PC-3 (cell line): ENCODE measurements around the gene CNMD. TPM values are rescaled to one million over a fixed set of nuclear protein-coding genes. Genes with fewer than 3 reads are reported as not detected.

Experiments
- ATAC-seq: fragments of 200-7000 bp; cut with Tn5 transposase; 2 replicates; pipeline ENCODE4 v1.9.1; 2020; ENCODE audit warnings: mild to moderate bottlenecking, moderate library complexity
- BruUV-seq: library from RNA; stranded (reverse); fragments of 400-500 nt; replicated peaks from 2 replicates; lab custom pipeline; 2021; lab: Mats Ljungman, UMichigan
- CTCF ChIA-PET: fragments of 300-600 bp; sonication (Branson Sonifier 250); formaldehyde crosslinking; loops from one replicate; lab custom pipeline; 2022; ENCODE audit warnings: antibody characterized with exemption; lab: Charles Lee
- POLR2A ChIA-PET: fragments of 300-600 bp; sonication (Branson Sonifier 250); formaldehyde crosslinking; loops from one replicate; lab custom pipeline; 2022; ENCODE audit warnings: antibody characterized with exemption; ENCODE audit not compliant: unreplicated experiment; lab: Charles Lee
- DNase-seq: peaks from one replicate; pipeline ENCODE4 v3.0.0-alpha.2; 2015
- H2AFZ ChIP-seq: fragments of 300-600 bp; sonication (generic); 2 replicates; pipeline ENCODE4 v1.6.0; 2016; ENCODE audit warnings: antibody characterized with exemption, low read length
- H3F3A ChIP-seq: fragments of 300-600 bp; sonication (generic); one replicate; pipeline ENCODE4 v1.6.0; 2017; ENCODE audit warnings: antibody characterized with exemption, low read length, control low read depth, mild to moderate bottlenecking; ENCODE audit not compliant: unreplicated experiment
- H3K27ac ChIP-seq: fragments of 300-600 bp; sonication (generic); 2 replicates; pipeline ENCODE4 v1.5.1; 2016; ENCODE audit warnings: mild to moderate bottlenecking, low read length
- H3K27me3 ChIP-seq: fragments of 300-600 bp; sonication (generic); 2 replicates; pipeline ENCODE4 v1.6.1; 2016; ENCODE audit warnings: low read length, mixed read lengths
- H3K36me3 ChIP-seq: fragments of 300-600 bp; sonication (generic); 2 replicates; pipeline ENCODE4 v1.6.1; 2016; ENCODE audit warnings: low read depth, mixed run types, low read length, mixed read lengths
- H3K4me1 ChIP-seq: fragments of 300-600 bp; sonication (generic); 2 replicates; pipeline ENCODE4 v1.5.1; 2016; ENCODE audit warnings: low read length; ENCODE audit not compliant: insufficient read depth
- H3K4me2 ChIP-seq: fragments of 300-600 bp; sonication (generic); 2 replicates; pipeline ENCODE4 v1.6.0; 2016; ENCODE audit warnings: low read length
- H3K4me3 ChIP-seq: fragments of 300-600 bp; sonication (generic); 2 replicates; pipeline ENCODE4 v1.5.1; 2016; ENCODE audit warnings: mild to moderate bottlenecking, low read length, mixed read lengths
- H3K79me2 ChIP-seq: fragments of 300-600 bp; sonication (generic); 2 replicates; pipeline ENCODE4 v1.6.1; 2017; ENCODE audit warnings: low read length, mixed read lengths
- H3K9ac ChIP-seq: fragments of 300-600 bp; sonication (generic); 2 replicates; pipeline ENCODE4 v1.6.0; 2016; ENCODE audit warnings: mild to moderate bottlenecking, low read length
- H3K9me2 ChIP-seq: fragments of 300-600 bp; sonication (generic); replicated peaks from 2 replicates; pipeline ENCODE4 v1.6.1; 2016; ENCODE audit warnings: mixed run types, low read length, mixed read lengths
- H3K9me3 ChIP-seq: fragments of 300-600 bp; sonication (generic); 2 replicates; pipeline ENCODE4 v1.6.1; 2016; ENCODE audit warnings: low read length, mixed read lengths
- H4K20me1 ChIP-seq: fragments of 300-600 bp; sonication (generic); 2 replicates; pipeline ENCODE4 v1.6.1; 2016; ENCODE audit warnings: low read length, mixed read lengths
- CTCF ChIP-seq: fragments of 300-600 bp; sonication (generic); conservative IDR thresholded peaks from 2 replicates; pipeline ENCODE4 v1.5.1; 2017; ENCODE audit warnings: antibody characterized with exemption, low read depth, mild to moderate bottlenecking, low read length
- EZH2 ChIP-seq: fragments of 300-600 bp; sonication (generic); IDR thresholded peaks from one replicate; pipeline ENCODE4 v1.6.1; 2017; ENCODE audit warnings: antibody characterized with exemption, mild to moderate bottlenecking, low read length; ENCODE audit not compliant: unreplicated experiment
- EZH2phosphoT487 ChIP-seq: fragments of 300-600 bp; sonication (generic); IDR thresholded peaks from 2 replicates; pipeline ENCODE4 v1.6.1; 2018; ENCODE audit warnings: mild to moderate bottlenecking, antibody characterized with exemption, low read length, borderline replicate concordance
- intact Hi-C: fragments of 100-400 bp; cut with micrococcal nuclease; formaldehyde crosslinking; loops from 2 replicates; pipeline ENCODE4 v1.9.0; 2023
- total RNA-seq: library from RNA; depleted of rRNA; stranded (reverse); fragments of >200 nt; gene quantifications from 2 replicates; pipeline ENCODE4 v1.2.3, GENCODE V29; 2014

The CNMD gene
- total RNA-seq, 1 experiment from 2014 or later: not detected

GRCh38 chr13:52706081-52706480 lies 33.5 kb downstream of the CNMD start:
- intact Hi-C loops: loop anchor here (1.0 kb wide), 1 partner anchor 103 kb away; no protein-coding TSS in a partner anchor
- BruUV-seq: TSS peak; percentile 12
- POLR2A ChIA-PET: interaction anchor here (0.6 kb wide), 1 partner anchor 53 kb away, joined by 4 read pairs; the partner anchor contains the start of gene SUGT1
- H2AFZ ChIP-seq: no peak overlapping the region
- DNase-seq: no peak
- H3K4me2 ChIP-seq: no peak overlapping the region
- H3F3A ChIP-seq: no peaks in the 10 kb centered on the region
- CTCF ChIA-PET: no interaction called here
- no peaks in the 10 kb centered on the region for H3K27me3 ChIP-seq
- no peaks in the 10 kb centered on the region for H3K4me1 ChIP-seq
- peak; percentile 49; the same call in 1 of the 2 replicates for ATAC-seq
- H3K9me2 ChIP-seq: no peaks in the 10 kb centered on the region
- no peak for TF ChIP-seq EZH2phosphoT487
- TF ChIP-seq EZH2: no peak
- no peak for TF ChIP-seq CTCF
- no peaks in the 10 kb centered on the region for H3K9me3 ChIP-seq
- no peaks in the 10 kb centered on the region for H4K20me1 ChIP-seq
- H3K36me3 ChIP-seq: no peaks in the 10 kb centered on the region
- H3K4me3 ChIP-seq: no peak overlapping the region
- no peak overlapping the region for H3K27ac ChIP-seq
- no peaks in the 10 kb centered on the region for H3K79me2 ChIP-seq
- no peak overlapping the region for H3K9ac ChIP-seq

GRCh38 chr13:52703482-52703881 lies 36.1 kb downstream of the CNMD start:
- no peak for ATAC-seq
- intact Hi-C loops: no loop called here
- POLR2A ChIA-PET: no interaction called here

More at GRCh38 chr13:52703482-52703881, 36.1 kb downstream of the CNMD start:
- DNase-seq: no peak
- CTCF ChIA-PET: no interaction called here
- BruUV-seq: no TSS peak
- H2AFZ ChIP-seq: no peak overlapping the region
- no peak overlapping the region for H3K4me2 ChIP-seq
- H3K79me2 ChIP-seq: no peaks in the 10 kb centered on the region
- H3F3A ChIP-seq: no peaks in the 10 kb centered on the region
- H3K4me3 ChIP-seq: no peak overlapping the region
- H4K20me1 ChIP-seq: no peaks in the 10 kb centered on the region
- no peaks in the 10 kb centered on the region for H3K27me3 ChIP-seq
- no peaks in the 10 kb centered on the region for H3K4me1 ChIP-seq
- no peaks in the 10 kb centered on the region for H3K9me2 ChIP-seq
- no peak overlapping the region for H3K9ac ChIP-seq
- H3K36me3 ChIP-seq: no peaks in the 10 kb centered on the region
- no peak overlapping the region for H3K27ac ChIP-seq
- TF ChIP-seq EZH2 (no peak), EZH2phosphoT487 (no peak), CTCF (no peak)
- no peaks in the 10 kb centered on the region for H3K9me3 ChIP-seq
